GM21381 (cell line): ENCODE data around the gene ITGB6.
"Not testable (repeated sequence)": the region's sequence is repeated elsewhere in the genome, so short reads cannot be mapped to it uniquely, and the experiment has no call there.

Source experiments
- ATAC-seq: cut with Tn5 transposase; IDR thresholded peaks from one replicate; pipeline ENCODE4 v1.9.1; 2021; ENCODE audit warnings: mild to moderate bottlenecking, moderate library complexity; ENCODE audit not compliant: unreplicated experiment

ITGB6 gene

GRCh38 chr2:160197587-160197986 is 2.5 kb downstream of the ITGB6 start:
- ATAC-seq = no peak

- no peak for ATAC-seq
Measured at GRCh38 chr2:160194946-160195345, 5.1 kb downstream of the ITGB6 start.

- no peak for ATAC-seq
Measured at GRCh38 chr2:160194351-160194750, 5.7 kb downstream of the ITGB6 start.

- ATAC-seq = not testable (repeated sequence)
Measured at GRCh38 chr2:160181146-160181836, 18.8 kb downstream of the ITGB6 start.

- ATAC-seq = not testable (repeated sequence)
Measured at GRCh38 chr2:160180690-160181089, 19.4 kb downstream of the ITGB6 start.

GRCh38 chr2:160180172-160180571 is 19.9 kb downstream of the ITGB6 start:
- no peak for ATAC-seq

- no peak for ATAC-seq
Measured at GRCh38 chr2:160175169-160176134, 24.6 kb downstream of the ITGB6 start.

GRCh38 chr2:160174322-160174721 is 25.8 kb downstream of the ITGB6 start:
- no peak for ATAC-seq

- no peak for ATAC-seq
Measured at GRCh38 chr2:160169988-160170387, 30.1 kb downstream of the ITGB6 start.

GRCh38 chr2:160169471-160169870 is 30.6 kb downstream of the ITGB6 start:
- ATAC-seq = no peak

GRCh38 chr2:160168878-160169277 is 31.2 kb downstream of the ITGB6 start:
- ATAC-seq = no peak

GRCh38 chr2:160167089-160167740 is 32.9 kb downstream of the ITGB6 start:
- ATAC-seq = no peak

- no peak for ATAC-seq
Measured at GRCh38 chr2:160165996-160166395, 34.1 kb downstream of the ITGB6 start.

GRCh38 chr2:160165081-160165480 is 35.0 kb downstream of the ITGB6 start:
- ATAC-seq = no peak

- ATAC-seq = no peak
Measured at GRCh38 chr2:160157861-160158829, 41.9 kb downstream of the ITGB6 start.

GRCh38 chr2:160156665-160157064 is 43.4 kb downstream of the ITGB6 start:
- ATAC-seq = no peak

- no peak for ATAC-seq
Measured at GRCh38 chr2:160156100-160156499, 44.0 kb downstream of the ITGB6 start.

GRCh38 chr2:160148419-160148818 is 51.7 kb downstream of the ITGB6 start:
- not testable (repeated sequence) for ATAC-seq

- no peak for ATAC-seq
Measured at GRCh38 chr2:160145471-160145870, 54.6 kb downstream of the ITGB6 start.

GRCh38 chr2:160144280-160144990 is 55.6 kb downstream of the ITGB6 start:
- ATAC-seq = no peak
